ENCODE measurements around the gene TNRC6A.
"Not testable (repeated sequence)": the region's sequence is repeated elsewhere in the genome, so short reads cannot be mapped to it uniquely, and the experiment has no call there.

Gene TNRC6A

GRCh38 chr16:24845726-24846547, 116.5 kb downstream of the TNRC6A start, which contains the start of gene SLC5A11:
Gene SLC5A11, plus strand, starts transcription at chr16:24845963. Its CDS starts 12,681 bp downstream, at chr16:24858644.
- no peak for DNase-seq (ENCODE audit: low spot score)

GRCh38 chr16:24846548-24847357, 117.3 kb downstream of the TNRC6A start:
- no peak for DNase-seq (ENCODE audit: low spot score)

- DNase-seq (ENCODE audit: low spot score), result no peak
These were observed 117.9 kb downstream of the TNRC6A start for GRCh38 chr16:24847358-24847664.

DNA sequence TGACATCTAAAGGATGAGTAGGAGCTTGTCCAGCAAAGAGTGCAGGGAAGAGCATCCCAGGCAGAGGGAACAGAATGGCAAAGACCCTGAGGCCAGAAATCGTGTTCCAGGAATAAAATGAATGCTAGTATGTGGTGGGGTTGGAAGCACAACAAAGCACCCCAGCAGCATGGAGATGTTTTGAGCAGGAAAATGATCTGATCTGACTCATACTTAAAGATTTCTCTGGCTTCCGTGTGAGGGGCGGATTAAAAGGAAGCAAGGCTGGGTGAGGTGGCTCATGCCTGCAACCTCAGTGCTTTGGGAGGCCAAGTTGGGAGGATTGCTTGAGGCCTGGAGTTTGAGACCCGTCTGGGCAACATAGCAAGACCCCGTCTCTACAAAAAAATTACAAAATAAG, 118.6 kb downstream of the TNRC6A start:
- no peak for DNase-seq (ENCODE audit: low spot score)

DNA sequence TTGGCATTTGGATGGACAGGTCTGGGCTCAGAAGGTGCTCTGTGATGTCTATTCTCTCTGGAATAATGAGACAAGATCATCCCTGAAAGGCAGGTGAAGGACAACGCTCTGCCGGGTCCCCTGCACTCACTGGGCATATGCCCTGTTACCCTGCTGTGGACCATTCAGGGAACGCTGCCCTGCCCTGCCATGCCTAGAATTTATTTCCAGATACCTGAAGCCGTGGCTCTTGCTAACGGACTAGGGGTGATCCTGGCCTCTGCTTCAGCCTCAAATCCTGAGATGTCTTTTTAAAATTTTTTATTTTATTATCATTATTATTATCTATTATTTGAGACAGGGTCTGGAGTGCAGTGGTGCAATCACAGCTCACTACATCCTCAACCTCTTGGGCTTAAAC, 120.2 kb downstream of the TNRC6A start:
- no peak for DNase-seq (ENCODE audit: low spot score)

DNA sequence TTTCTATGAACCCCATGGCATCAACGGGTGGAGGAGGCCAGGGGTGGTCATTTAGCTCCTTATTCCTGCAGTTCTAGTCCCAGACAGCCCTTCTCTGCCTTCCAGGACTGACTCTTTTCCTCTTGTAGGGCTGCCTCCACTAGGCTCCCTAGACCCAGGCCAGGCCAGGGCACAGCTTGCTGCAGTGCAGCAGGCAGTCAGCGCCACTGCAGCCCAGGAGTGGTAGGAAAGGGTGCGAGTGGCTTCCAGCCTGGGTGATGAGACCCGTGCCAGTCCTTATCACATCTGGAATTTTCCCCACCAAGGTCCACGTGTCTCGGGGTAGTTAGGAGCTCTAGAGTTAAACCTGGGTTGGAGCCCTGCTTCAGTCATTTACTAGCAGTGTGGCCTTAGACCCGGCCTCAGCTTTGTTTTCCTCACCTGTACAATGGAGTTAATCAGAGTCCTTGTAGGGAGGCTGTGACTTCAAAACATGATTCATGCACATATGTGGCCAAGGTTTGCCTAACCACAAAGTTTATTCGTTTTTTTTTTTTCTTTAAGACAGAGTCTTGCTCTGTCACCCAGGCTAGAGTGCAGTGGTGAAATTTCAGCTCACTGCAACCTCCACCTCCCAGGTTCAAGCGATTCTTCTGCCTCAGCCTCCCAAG, 121.0 kb downstream of the TNRC6A start:
- no peak for DNase-seq (ENCODE audit: low spot score)

DNA sequence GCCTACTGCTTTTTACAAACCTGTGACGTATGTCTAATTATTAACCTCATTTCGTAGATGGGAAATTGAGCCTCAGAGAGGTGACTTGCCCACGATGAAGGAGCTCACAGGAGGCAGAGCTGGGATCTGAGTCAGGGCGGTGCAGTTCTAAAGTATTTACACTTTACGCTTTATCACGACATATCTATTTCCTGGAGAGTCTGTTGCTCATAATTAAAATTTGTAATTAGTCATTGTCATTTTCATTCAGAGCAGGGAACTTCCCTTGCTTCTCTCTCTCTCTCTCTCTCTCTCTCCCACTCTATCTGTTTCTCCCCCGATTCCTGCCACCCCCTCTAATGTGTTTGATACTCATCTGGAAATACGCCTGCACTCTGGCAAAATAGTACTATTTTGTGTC, 122.2 kb downstream of the TNRC6A start:
- no peak for DNase-seq (ENCODE audit: low spot score)

- DNase-seq (ENCODE audit: low spot score), result no peak
These were observed 122.8 kb downstream of the TNRC6A start for GRCh38 chr16:24852281-24852721.

- DNase-seq (ENCODE audit: low spot score), result no peak
These were observed 123.8 kb downstream of the TNRC6A start for GRCh38 chr16:24853169-24853824.

DNA sequence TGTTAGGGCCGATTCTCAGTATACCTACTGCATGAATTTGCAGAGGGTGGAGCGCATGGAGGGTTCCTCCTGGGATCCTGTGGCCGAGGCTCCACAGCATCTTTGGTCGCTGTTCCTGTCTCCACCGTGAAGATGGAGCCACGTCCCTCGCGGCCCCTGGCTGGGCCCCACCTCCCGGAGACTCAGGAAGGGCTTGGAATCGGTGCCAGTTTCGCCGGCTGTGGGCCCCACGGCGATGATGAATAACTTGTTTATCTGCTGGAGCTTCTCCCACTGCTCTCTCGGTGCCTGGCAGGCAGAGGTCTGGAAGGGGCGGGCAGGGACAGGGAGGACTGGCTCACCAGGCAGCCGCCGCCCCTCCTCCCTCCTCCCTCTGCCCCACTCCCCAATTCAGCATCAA, 124.4 kb downstream of the TNRC6A start:
- DNase-seq (ENCODE audit: low spot score), result no peak

DNA sequence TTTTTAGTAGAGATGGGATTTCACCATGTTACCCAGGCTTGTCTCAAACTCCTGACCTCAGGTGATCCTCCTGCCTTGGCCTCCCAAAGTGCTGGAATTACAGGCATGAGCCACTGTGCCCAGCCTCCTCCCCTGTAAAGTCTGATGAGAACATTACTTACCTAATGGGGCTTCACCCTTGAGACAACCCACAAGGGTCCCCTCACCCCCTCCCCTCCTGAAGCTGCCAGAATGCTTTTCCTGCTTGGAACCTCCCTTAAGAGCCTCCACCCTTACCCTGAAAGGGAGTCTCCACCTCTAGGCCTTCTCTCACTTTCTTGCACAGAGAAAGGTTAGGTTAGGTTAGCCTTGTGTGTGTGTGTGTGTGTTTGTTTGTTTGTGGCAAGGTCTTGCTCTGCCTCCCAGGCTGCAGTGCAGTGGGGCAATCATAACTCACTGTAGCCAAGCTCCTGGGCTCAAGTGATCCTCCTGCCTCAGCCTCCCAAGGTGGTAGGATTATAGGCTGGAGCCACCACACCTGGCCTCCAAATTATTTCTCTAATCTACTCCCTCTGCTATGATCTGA, 125.2 kb downstream of the TNRC6A start:
- DNase-seq (ENCODE audit: low spot score), result no peak

GRCh38 chr16:24855678-24856077, 126.2 kb downstream of the TNRC6A start:
- DNase-seq (ENCODE audit: low spot score), result no peak

- not testable (repeated sequence) for DNase-seq (ENCODE audit: low spot score)
These were observed 127.4 kb downstream of the TNRC6A start for GRCh38 chr16:24856871-24857270.

DNA sequence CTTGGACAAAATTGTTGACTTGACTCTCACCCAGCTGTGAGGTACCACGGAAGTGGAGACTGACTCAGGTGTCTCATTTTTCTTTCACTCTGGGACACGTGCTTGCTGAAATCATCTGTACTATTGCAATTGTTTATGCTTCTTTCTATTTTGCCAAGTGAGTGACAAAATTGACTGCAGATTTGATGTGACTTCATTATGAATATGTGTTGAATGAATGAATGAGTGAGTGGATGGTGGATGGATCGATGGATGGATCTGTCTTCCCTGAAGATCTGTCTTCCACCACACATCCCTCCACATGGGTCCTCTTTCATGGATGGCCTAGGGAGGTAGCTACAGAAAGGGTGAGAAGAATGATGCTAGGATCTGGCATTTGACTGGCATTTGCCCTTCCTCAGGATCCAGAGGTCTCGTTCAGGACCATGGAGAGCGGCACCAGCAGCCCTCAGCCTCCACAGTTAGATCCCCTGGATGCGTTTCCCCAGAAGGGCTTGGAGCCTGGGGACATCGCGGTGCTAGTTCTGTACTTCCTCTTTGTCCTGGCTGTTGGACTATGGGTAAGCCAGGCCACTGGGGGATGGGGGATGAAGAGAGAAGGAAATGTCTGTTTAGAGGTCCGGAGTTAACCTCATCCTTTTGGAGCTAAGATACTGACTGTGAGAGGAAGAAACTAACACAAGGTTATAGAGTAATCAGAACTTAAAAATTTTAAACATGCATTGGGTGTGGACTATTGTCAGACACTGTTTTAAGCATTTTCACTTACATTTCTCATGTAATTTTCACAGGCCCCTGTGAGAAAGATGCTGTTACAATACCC, 129.0 kb downstream of the TNRC6A start:
- DNase-seq (ENCODE audit: low spot score), result peak; percentile 15

DNA sequence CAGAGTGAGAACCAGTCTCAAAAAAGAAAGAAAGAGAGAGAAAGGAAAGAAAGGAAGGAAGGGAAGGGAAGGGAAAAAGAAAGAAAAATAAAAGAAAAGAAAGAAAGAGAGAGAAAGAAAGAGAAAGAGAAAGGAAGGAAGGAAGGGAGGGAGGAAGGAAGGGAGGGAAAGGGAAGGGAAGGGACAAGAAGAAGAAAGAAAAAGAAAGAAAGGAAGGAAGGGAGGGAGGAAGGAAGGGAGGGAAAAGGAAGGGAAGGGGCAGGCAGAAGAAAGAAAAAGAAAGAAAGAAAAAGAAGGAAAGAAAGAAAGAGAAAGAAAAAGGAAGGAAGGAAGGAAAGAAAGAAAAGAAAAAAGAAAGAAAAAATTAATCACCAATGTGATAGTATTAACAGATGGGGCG, 132.0 kb downstream of the TNRC6A start:
- no peak for DNase-seq (ENCODE audit: low spot score)

DNA sequence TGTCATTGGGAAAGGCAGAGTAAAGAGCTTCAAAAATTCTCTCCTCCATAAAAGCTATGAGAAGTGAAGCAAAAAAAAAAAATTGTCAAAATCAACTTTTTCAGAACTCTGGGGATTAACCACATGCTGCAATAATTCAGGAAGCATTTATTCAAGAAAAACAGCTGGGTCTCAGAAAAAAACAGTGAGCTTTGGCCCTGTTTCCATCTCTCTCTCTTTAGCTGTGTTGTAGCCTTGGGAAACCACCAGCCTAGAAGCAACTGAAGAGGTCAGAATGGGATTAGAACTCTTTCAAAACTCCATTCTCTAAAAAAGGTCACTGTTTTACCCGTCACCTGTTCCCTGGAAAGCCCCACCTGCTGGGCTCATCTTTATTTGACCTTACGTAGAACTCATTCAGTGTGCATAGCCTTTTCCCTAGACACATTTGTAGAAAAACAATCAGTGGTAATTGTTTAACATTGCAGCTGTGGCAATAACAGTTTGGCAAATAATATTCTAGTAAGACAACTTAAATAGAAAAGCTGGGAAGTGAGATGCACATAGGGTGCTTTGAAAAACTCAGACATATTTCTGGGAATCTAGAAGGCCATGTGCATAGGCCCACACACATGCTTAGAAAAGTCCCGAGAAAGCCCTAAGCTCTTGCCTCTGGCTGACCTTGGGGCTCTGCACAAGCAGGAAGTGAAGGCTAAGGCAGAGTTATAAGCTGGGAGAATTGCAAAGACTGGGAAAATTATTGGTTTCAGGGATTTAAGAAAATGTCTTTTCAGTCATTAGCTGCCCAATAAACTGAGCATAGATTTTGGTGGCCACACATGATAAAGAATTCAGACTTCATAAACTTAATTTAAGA, 134.4 kb downstream of the TNRC6A start:
- DNase-seq (ENCODE audit: low spot score), result no peak

GRCh38 chr16:24869033-24869432, 139.6 kb downstream of the TNRC6A start:
- no peak for DNase-seq (ENCODE audit: low spot score)

DNA sequence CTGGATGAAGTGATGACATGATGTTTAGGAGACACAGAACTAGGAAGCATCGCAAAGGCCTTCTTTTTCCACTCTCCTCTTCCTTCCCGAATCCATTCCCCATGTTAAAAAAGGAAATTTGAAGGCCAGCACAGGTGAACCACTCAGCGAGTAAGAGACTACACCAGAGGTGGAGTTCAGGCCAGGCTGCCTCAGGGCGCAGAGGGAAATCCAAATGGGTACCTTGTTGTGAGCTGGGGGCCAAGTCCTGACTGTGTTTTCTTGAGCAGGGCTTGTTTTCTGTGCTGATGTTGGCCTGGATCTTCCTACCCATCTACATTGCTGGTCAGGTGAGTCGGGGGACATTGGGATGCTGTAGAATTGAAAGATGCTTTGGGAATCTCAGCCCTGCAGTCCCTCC, 142.4 kb downstream of the TNRC6A start:
- no peak for DNase-seq (ENCODE audit: low spot score)

- no peak for DNase-seq (ENCODE audit: low spot score)
These were observed 143.6 kb downstream of the TNRC6A start for GRCh38 chr16:24873028-24873427.

- no peak for DNase-seq (ENCODE audit: low spot score)
These were observed 146.0 kb downstream of the TNRC6A start for GRCh38 chr16:24875466-24875865.
